IPS-20b (cell line): ENCODE results near the gene DNHD1.
A peak's percentile ranks its signal among the peaks of the same experiment; 100 is the strongest.

Experiments used
- H3K27ac ChIP-seq: one replicate; pipeline ENCODE4 v1.5.1; 2013; ENCODE audit warnings: low read length
- H3K27me3 ChIP-seq: 2 replicates; pipeline ENCODE4 v1.6.1; 2013; ENCODE audit warnings: mild to moderate bottlenecking, low read length, inconsistent platforms; ENCODE audit not compliant: insufficient read depth
- H3K36me3 ChIP-seq: 2 replicates; pipeline ENCODE4 v1.6.1; 2013; ENCODE audit warnings: low read depth, mild to moderate bottlenecking, inconsistent platforms, low read length, moderate library complexity; ENCODE audit not compliant: insufficient read depth
- H3K4me1 ChIP-seq: 2 replicates; pipeline ENCODE4 v1.6.1; 2013; ENCODE audit warnings: mild to moderate bottlenecking, control low read depth, inconsistent platforms, low read length, moderate library complexity; ENCODE audit not compliant: insufficient read depth
- H3K4me3 ChIP-seq: 2 replicates; pipeline ENCODE4 v1.5.1; 2013; ENCODE audit warnings: mild to moderate bottlenecking, low read length, inconsistent platforms
- H3K9ac ChIP-seq: 2 replicates; pipeline ENCODE4 v1.6.1; 2013; ENCODE audit warnings: low read depth, mild to moderate bottlenecking, inconsistent platforms, low read length, moderate library complexity
- H3K9me3 ChIP-seq: 2 replicates; pipeline ENCODE4 v1.6.1; 2013; ENCODE audit warnings: mild to moderate bottlenecking, low read depth, low read length, inconsistent platforms; ENCODE audit not compliant: insufficient read depth

DNHD1 gene

DNA sequence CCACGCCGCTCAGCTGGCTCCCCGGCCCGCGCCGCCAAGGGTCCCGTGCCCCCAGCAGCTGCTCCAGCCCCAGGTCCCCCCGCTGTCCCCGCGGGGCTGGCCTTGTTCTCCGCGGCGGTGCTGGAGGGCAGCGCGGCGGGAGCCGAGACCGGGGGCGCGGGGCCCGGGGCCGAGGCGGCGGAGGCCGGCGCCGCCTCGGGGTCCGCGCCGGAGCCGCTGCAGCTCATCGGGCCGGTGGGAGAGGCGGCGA, 114.8 kb downstream of the DNHD1 start:
- Histone ChIP-seq H3K9me3 (no peaks in the 10 kb centered on the region), H3K36me3 (peaks cover 62% of the 10 kb centered on the region), H3K27me3 (no peaks in the 10 kb centered on the region), H3K9ac (peak overlapping the region; percentile 99), H3K4me3 (peak overlapping the region; percentile 98; the same call in 1 of the 2 replicates), H3K27ac (no peak overlapping the region), H3K4me1 (peaks cover 13% of the 10 kb centered on the region)

- Histone ChIP-seq H3K9me3 (no peaks in the 10 kb centered on the region), H3K27me3 (no peaks in the 10 kb centered on the region), H3K9ac (peak within 1 kb of the TSS; percentile 99), H3K4me3 (peak within 1 kb of the TSS; percentile 98), H3K4me1 (peaks cover 9% of the 10 kb centered on the region; the same call in 1 of the 2 replicates), H3K36me3 (peaks cover 61% of the 10 kb centered on the region), H3K27ac (peak within 1 kb of the TSS; percentile 99)
Observed at GRCh38 chr11:6612213-6613041, 115.3 kb downstream of the DNHD1 start, which contains the start of gene TAF10. TAF10 (minus strand) TSS chr11:6612216; CDS start chr11:6612189, 27 bp downstream.

DNA sequence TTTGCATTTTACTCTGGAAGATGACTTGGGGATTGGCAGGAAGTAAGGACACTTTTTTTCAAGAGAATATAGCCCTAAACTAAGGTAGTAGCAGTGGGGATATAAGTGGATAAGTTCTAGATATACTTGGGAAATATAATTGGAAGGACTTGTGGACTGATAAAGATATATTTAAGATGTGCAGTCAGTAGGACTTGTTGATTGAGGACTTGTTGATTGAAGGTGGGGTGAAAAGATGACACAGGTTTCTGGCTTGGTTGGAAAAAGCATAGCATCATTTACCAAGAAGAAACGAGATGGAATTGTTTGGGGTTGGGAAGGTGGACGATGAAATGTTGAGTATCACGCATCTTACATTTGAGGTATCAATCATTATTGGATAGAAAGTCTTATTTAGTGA, 116.4 kb downstream of the DNHD1 start:
- Histone ChIP-seq H3K4me1 (peaks cover 7% of the 10 kb centered on the region; the same call in 1 of the 2 replicates), H3K4me3 (peak overlapping the region; percentile 98; the same call in 1 of the 2 replicates), H3K27me3 (no peaks in the 10 kb centered on the region), H3K36me3 (peaks cover 50% of the 10 kb centered on the region), H3K9me3 (no peaks in the 10 kb centered on the region), H3K9ac (peak overlapping the region; percentile 99; the same call in 1 of the 2 replicates), H3K27ac (no peak overlapping the region)

- Histone ChIP-seq H3K27me3 (no peaks in the 10 kb centered on the region), H3K9me3 (no peaks in the 10 kb centered on the region), H3K9ac (no peak overlapping the region), H3K36me3 (peaks cover 40% of the 10 kb centered on the region), H3K4me3 (no peak overlapping the region), H3K4me1 (peaks cover 7% of the 10 kb centered on the region; the same call in 1 of the 2 replicates), H3K27ac (no peak overlapping the region)
Observed at GRCh38 chr11:6614446-6614845, 117.4 kb downstream of the DNHD1 start.

DNA sequence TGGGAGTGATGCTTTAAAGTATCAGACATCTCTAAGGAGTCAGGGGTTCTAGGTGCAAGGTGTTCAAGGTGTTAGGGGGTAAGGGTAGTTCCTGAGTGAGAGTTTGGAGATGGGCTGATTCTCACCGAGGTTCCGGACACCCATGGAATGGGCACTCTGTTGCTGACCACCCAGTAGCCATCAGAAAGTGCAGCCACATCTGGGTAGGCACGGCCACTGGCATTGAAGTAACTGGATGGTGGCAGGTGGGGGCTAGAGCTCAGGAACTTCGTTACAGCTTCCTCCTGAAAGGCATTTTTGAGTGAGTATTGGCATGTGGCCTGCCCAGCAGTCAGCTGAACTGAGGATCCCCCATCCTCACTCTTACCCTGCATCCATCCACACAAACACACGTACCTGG, 118.0 kb downstream of the DNHD1 start:
- no peak overlapping the region for H3K27ac ChIP-seq
- no peak overlapping the region for H3K4me3 ChIP-seq
- peaks cover 34% of the 10 kb centered on the region for H3K36me3 ChIP-seq
- no peak overlapping the region for H3K9ac ChIP-seq
- no peaks in the 10 kb centered on the region for H3K9me3 ChIP-seq
- peaks cover 12% of the 10 kb centered on the region; the same call in 1 of the 2 replicates for H3K4me1 ChIP-seq
- H3K27me3 ChIP-seq: no peaks in the 10 kb centered on the region

DNA sequence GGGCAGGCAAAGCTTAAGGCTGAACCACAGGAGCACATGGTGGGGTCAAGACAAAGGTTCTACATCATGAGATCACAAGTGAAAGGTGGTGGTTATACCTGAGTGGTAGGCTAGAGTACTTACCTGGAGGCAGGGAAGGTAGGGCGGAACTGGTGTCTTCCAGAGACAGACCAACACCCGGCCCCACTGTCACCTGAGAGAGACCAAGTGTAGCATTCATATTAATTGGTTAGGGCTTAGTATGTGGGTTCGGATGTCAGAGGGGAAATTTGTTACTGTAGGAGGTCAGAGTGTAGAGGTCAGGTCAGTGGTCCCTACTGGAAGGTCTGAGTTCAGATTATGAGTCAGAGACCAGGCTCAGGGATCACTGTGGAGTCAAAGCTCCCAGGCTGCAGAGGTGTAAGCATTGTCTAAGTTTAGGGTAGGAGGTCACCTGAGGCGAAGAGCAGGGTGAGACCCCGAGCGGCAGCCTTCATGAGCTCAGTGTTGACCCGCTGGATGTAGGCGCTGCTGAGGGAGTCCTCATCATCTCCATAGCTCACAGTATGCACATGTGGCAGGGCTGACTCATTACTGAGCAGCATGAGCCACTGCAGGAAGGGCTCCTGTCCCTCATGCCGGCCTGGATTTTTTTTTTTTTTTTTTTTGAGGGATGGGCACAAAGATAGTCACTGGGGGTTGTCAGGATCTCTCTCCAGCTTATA, 119.0 kb downstream of the DNHD1 start:
- Histone ChIP-seq H3K27ac (no peak overlapping the region), H3K36me3 (peaks cover 25% of the 10 kb centered on the region), H3K4me3 (no peak overlapping the region), H3K4me1 (peaks cover 20% of the 10 kb centered on the region; the same call in 1 of the 2 replicates), H3K9ac (no peak overlapping the region), H3K9me3 (no peaks in the 10 kb centered on the region), H3K27me3 (no peaks in the 10 kb centered on the region)

GRCh38 chr11:6616596-6617250, 119.6 kb downstream of the DNHD1 start:
- Histone ChIP-seq H3K27ac (no peak overlapping the region), H3K4me1 (peaks cover 20% of the 10 kb centered on the region; the same call in 1 of the 2 replicates), H3K27me3 (no peaks in the 10 kb centered on the region), H3K9me3 (no peaks in the 10 kb centered on the region), H3K4me3 (no peak overlapping the region), H3K36me3 (peaks cover 21% of the 10 kb centered on the region), H3K9ac (no peak overlapping the region)

DNA sequence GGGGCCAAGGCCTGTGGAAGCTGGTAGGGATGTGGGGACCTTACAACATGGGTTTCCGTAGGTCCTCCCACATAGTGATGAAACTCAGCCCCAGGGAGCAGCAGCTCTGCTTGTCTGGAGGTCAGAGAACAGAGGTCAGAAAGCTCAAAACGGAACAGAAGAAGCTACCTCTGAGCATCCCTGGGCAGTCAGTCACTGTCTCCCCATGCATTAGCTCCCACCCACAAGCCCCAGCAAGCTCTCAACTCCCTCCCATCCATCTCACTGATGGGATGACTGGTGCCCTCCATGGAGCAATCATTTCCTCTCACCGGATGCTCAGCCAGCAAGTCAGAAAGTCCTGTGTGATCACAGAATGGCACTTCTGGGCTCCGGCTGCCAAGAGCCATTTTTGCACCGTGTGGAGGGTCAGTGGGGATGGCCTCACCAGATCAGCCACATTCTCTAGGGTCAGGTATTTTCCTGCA, 120.3 kb downstream of the DNHD1 start:
- Histone ChIP-seq H3K4me1 (peaks cover 20% of the 10 kb centered on the region; the same call in 1 of the 2 replicates), H3K27me3 (no peaks in the 10 kb centered on the region), H3K9me3 (no peaks in the 10 kb centered on the region), H3K9ac (no peak overlapping the region), H3K36me3 (peaks cover 21% of the 10 kb centered on the region), H3K4me3 (no peak overlapping the region), H3K27ac (no peak overlapping the region)

DNA sequence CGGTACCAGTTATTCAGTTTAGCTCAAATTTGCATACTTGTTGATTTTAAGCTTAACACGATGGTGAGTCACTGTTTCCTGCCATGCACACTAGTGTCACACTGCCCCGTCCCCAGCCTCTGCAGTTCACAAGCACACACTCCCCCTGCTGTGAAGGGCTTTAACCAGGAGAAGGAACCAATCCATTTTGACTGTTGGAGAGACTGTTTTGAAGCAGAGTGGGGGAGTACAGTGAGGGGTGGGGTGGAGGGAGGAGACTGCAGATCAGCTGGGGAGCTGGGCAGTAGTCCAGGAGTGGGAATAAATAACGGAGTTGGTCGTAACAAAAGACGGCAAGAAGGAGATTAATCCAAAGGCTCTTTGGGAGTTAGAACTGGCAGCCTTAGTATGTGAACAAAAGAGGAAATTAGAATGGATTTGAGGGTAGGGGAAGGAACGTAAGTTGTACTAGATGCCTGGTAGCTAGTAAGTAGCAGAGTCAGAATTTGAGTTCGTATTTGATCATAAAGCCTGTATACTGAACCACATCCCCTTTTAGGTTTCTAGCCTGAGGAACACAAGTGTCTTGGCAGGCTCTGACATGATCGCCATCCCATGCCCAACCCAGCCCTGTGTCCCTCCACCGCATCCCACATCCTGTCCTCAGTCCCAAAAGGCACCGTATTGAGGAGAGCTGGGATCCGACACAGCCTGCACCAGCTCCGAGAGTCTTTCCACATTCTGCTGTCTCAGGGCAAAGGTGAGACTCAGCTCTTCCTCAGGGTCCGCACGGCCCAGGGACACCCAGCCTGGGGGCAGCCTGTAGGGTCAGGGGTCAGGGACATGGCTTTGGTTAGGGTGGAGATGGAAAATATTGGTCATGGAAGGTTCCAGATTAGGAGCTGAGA, 121.3 kb downstream of the DNHD1 start:
- peaks cover 14% of the 10 kb centered on the region; the same call in 1 of the 2 replicates for H3K4me1 ChIP-seq
- no peak overlapping the region for H3K27ac ChIP-seq
- no peaks in the 10 kb centered on the region for H3K9me3 ChIP-seq
- H3K9ac ChIP-seq: peak overlapping the region; percentile 78
- H3K36me3 ChIP-seq: peaks cover 21% of the 10 kb centered on the region
- peak overlapping the region; percentile 81 for H3K4me3 ChIP-seq
- H3K27me3 ChIP-seq: no peaks in the 10 kb centered on the region

DNA sequence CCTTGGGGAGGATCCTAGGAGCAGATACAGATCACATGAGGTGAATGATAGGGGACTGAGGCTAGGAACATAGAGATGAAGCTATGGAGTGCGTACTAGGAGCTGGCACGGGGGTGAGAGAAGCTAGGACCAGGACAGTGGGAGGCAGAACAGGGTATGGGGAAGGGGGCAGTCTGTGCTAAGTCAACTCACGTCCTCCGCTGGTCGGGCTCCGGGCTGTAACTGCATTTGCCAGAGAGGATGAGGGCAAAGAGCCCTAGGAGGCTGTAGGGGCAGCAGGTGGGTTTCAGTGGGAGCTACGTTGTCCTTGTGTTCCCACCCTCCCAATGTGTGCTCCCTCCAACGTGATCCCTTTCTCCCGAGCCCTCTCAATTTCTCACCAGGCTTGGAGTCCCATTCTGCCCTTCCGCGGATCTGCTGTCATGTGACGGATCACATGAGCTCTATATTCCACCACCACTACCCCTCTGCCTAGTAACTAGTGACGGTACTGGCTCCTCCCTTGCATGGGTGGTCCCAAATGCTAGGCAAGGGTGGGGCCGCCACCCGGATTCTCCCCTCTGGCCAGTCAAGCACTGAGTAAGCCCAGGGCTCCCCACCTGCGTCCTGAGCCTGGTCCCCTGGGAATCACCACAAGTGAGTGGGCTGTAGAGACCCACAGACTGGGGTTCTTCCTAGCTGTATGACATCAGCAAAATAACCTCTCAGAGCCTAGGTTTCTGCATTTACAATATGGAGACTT, 122.1 kb downstream of the DNHD1 start, which contains the start of gene TPP1:
Gene TPP1, minus strand, starts transcription at position 419 of the 742 bp plus-strand sequence. Its CDS starts 22 bp downstream, at position 397.
- Histone ChIP-seq H3K27me3 (no peaks in the 10 kb centered on the region), H3K9me3 (no peaks in the 10 kb centered on the region), H3K4me3 (peak within 1 kb of the TSS; percentile 81), H3K27ac (no peak within 1 kb of the TSS), H3K9ac (peak within 1 kb of the TSS; percentile 78), H3K36me3 (peaks cover 19% of the 10 kb centered on the region), H3K4me1 (peaks cover 14% of the 10 kb centered on the region; the same call in 1 of the 2 replicates)
